H9 (cell line): ENCODE data around the gene UGT1A7. TPM values are rescaled to one million over a fixed set of nuclear protein-coding genes. Genes with fewer than 3 reads are reported as not detected.

Source experiments
- DNase-seq: peaks from one replicate; pipeline ENCODE4 v3.0.0-alpha.2; 2017
- H2AFZ ChIP-seq: one replicate; pipeline ENCODE4 v1.6.1; 2013; ENCODE audit warnings: mild to moderate bottlenecking, low read length, control low read depth, moderate library complexity
- H2AK5ac ChIP-seq: 2 replicates; pipeline ENCODE4 v1.6.1; 2013; ENCODE audit warnings: low read length, control low read depth, mixed read lengths; ENCODE audit not compliant: insufficient read length
- H2BK120ac ChIP-seq: one replicate; pipeline ENCODE4 v1.6.1; 2013; ENCODE audit warnings: low read depth, mild to moderate bottlenecking, low read length, control low read depth, inconsistent platforms; ENCODE audit not compliant: poor library complexity, severe bottlenecking
- H2BK12ac ChIP-seq: 2 replicates; pipeline ENCODE4 v1.6.1; 2013; ENCODE audit warnings: low read length, control low read depth, mixed read lengths, low read depth; ENCODE audit not compliant: insufficient read length
- H2BK15ac ChIP-seq: 2 replicates; pipeline ENCODE4 v1.6.1; 2013; ENCODE audit warnings: low read depth, low read length, control low read depth
- H2BK20ac ChIP-seq: one replicate; pipeline ENCODE4 v1.6.1; 2013; ENCODE audit warnings: low read depth, mild to moderate bottlenecking, low read length, control low read depth, inconsistent platforms; ENCODE audit not compliant: poor library complexity, severe bottlenecking
- H2BK5ac ChIP-seq: 2 replicates; pipeline ENCODE4 v1.6.1; 2013; ENCODE audit warnings: low read length, control low read depth, mixed read lengths; ENCODE audit not compliant: insufficient read length
- H3K14ac ChIP-seq: 2 replicates; pipeline ENCODE4 v1.6.1; 2013; ENCODE audit warnings: low read length, control low read depth; ENCODE audit not compliant: insufficient read depth
- H3K18ac ChIP-seq: 2 replicates; pipeline ENCODE4 v1.6.1; 2013; ENCODE audit warnings: low read depth, mild to moderate bottlenecking, mixed read lengths, low read length, control low read depth; ENCODE audit not compliant: insufficient read length
- H3K23ac ChIP-seq: 2 replicates; pipeline ENCODE4 v1.6.1; 2013; ENCODE audit warnings: low read length, control low read depth, mixed read lengths, low read depth; ENCODE audit not compliant: insufficient read length
- H3K23me2 ChIP-seq: 2 replicates; pipeline ENCODE4 v1.6.1; 2013; ENCODE audit warnings: low read depth, mild to moderate bottlenecking, mixed read lengths, low read length, control low read depth; ENCODE audit not compliant: insufficient read length, poor library complexity, severe bottlenecking
- H3K27ac ChIP-seq: 2 replicates; pipeline ENCODE4 v1.5.1; 2013; ENCODE audit warnings: low read length, control low read depth, mixed read lengths, low read depth; ENCODE audit not compliant: insufficient read length
- H3K27me3 ChIP-seq: 2 replicates; pipeline ENCODE4 v1.6.1; 2013; ENCODE audit warnings: low read length, control low read depth, inconsistent platforms; ENCODE audit not compliant: insufficient read depth
- H3K4ac ChIP-seq: 2 replicates; pipeline ENCODE4 v1.6.1; 2013; ENCODE audit warnings: low read depth, mild to moderate bottlenecking, control low read depth, inconsistent platforms, low read length, moderate library complexity
- H3K4me1 ChIP-seq: 2 replicates; pipeline ENCODE4 v1.6.1; 2013; ENCODE audit warnings: low read length, control low read depth, inconsistent platforms; ENCODE audit not compliant: insufficient read depth
- H3K4me2 ChIP-seq: 2 replicates; pipeline ENCODE4 v1.6.1; 2013; ENCODE audit warnings: low read length, control low read depth, mixed read lengths; ENCODE audit not compliant: insufficient read length, insufficient read depth
- H3K56ac ChIP-seq: 2 replicates; pipeline ENCODE4 v1.6.1; 2013; ENCODE audit warnings: low read depth, mild to moderate bottlenecking, mixed read lengths, low read length, control low read depth; ENCODE audit not compliant: insufficient read length
- H3K79me1 ChIP-seq: 2 replicates; pipeline ENCODE4 v1.6.1; 2013; ENCODE audit warnings: low read depth, mild to moderate bottlenecking, moderate library complexity, low read length, control low read depth, inconsistent platforms; ENCODE audit not compliant: insufficient read depth, poor library complexity, severe bottlenecking
- H3K79me2 ChIP-seq: 2 replicates; pipeline ENCODE4 v1.6.1; 2013; ENCODE audit warnings: low read length, control low read depth, inconsistent platforms; ENCODE audit not compliant: insufficient read depth
- H3K9ac ChIP-seq: 2 replicates; pipeline ENCODE4 v1.6.1; 2013; ENCODE audit warnings: low read length, control low read depth, mixed read lengths; ENCODE audit not compliant: insufficient read length; ENCODE audit errors: extremely low read depth
- H3K9me3 ChIP-seq: one replicate; pipeline ENCODE4 v1.6.1; 2013; ENCODE audit warnings: low read depth, low read length, inconsistent platforms; ENCODE audit not compliant: control insufficient read depth
- H3T11ph ChIP-seq: one replicate; pipeline ENCODE4 v1.6.1; 2013; ENCODE audit warnings: mild to moderate bottlenecking, low read length, control low read depth, inconsistent platforms
- H4K20me1 ChIP-seq: one replicate; pipeline ENCODE4 v1.6.1; 2013; ENCODE audit not compliant: control insufficient read depth, insufficient read length, insufficient read depth
- H4K5ac ChIP-seq: 2 replicates; pipeline ENCODE4 v1.6.1; 2013; ENCODE audit warnings: low read depth, mild to moderate bottlenecking, mixed read lengths, low read length, control low read depth; ENCODE audit not compliant: insufficient read length
- H4K8ac ChIP-seq: replicated peaks from 2 replicates; pipeline ENCODE4 v1.6.1; 2013; ENCODE audit warnings: low read length, control low read depth, mixed read lengths, low read depth; ENCODE audit not compliant: insufficient read length
- H4K91ac ChIP-seq: 2 replicates; pipeline ENCODE4 v1.6.1; 2013; ENCODE audit warnings: low read depth, mild to moderate bottlenecking, moderate library complexity, mixed read lengths, low read length, control low read depth; ENCODE audit not compliant: insufficient read length
- H3K27ac Mint-ChIP-seq, 3 experiments: 2 replicates in 2 of 3; 3 replicates in 1 of 3; pipeline ENCODE4 v1.8.0; 2020 to 2021; ENCODE audit warnings: mixed read lengths in 3 of 3, mild to moderate bottlenecking in 1 of 3, moderate library complexity in 1 of 3
- H3K27me3 Mint-ChIP-seq: 2 replicates; pipeline ENCODE4 v1.8.0; 2021; ENCODE audit warnings: low read depth, mild to moderate bottlenecking, moderate library complexity, mixed read lengths
- H3K36me3 Mint-ChIP-seq, 3 experiments: 2 replicates in 2 of 3; 3 replicates in 1 of 3; pipeline ENCODE4 v1.8.0; 2020 to 2021; ENCODE audit warnings: low read depth in 3 of 3, mixed read lengths in 3 of 3; ENCODE audit not compliant: insufficient read depth in 1 of 3
- H3K4me1 Mint-ChIP-seq, 2 experiments: 2 replicates each; pipeline ENCODE4 v1.8.0; 2020; ENCODE audit warnings: mixed read lengths in 2 of 2
- H3K4me3 Mint-ChIP-seq, 2 experiments: 2 replicates in 1 of 2; 3 replicates in 1 of 2; pipeline ENCODE4 v1.8.0; 2020 to 2021; ENCODE audit warnings: mild to moderate bottlenecking in 2 of 2, mixed read lengths in 2 of 2, moderate library complexity in 1 of 2
- H3K9me3 Mint-ChIP-seq, 2 experiments: 2 replicates in 1 of 2; 3 replicates in 1 of 2; pipeline ENCODE4 v1.8.0; 2020; ENCODE audit warnings: mild to moderate bottlenecking in 2 of 2, mixed read lengths in 2 of 2, moderate library complexity in 1 of 2
- total RNA-seq: library from RNA; stranded (reverse); gene quantifications from 2 replicates; pipeline ENCODE4 v1.2.1, GENCODE V29; 2021
- TF ChIP-seq, protein P1 (sequence below): fragments of 200-600 bp; sonication (generic); conservative IDR thresholded peaks from 3 replicates; pipeline ENCODE4 v1.8.0; 2021; ENCODE audit warnings: antibody characterized with exemption, mild to moderate bottlenecking

The UGT1A7 gene
- total RNA-seq, 1 experiment from 2014 or later: not detected

- no peaks in the 10 kb centered on the region; a peak in 2 of 5 replicates for H3K9me3 Mint-ChIP-seq
- no peak overlapping the region for H3K9ac ChIP-seq
- no peak overlapping the region for H3K23ac ChIP-seq
- no peak for DNase-seq
- no peak overlapping the region for H2BK5ac ChIP-seq
- H4K5ac ChIP-seq: no peak overlapping the region
- no peaks in the 10 kb centered on the region; the same call in 1 of the 2 replicates for H3K27me3 Mint-ChIP-seq
- no peaks in the 10 kb centered on the region for H3K9me3 ChIP-seq
- no peak overlapping the region for H2BK120ac ChIP-seq
- H3K56ac ChIP-seq: no peak overlapping the region
- H2BK15ac ChIP-seq: no peak overlapping the region
- H3K23me2 ChIP-seq: no peaks in the 10 kb centered on the region
- TF ChIP-seq, protein P1, sequence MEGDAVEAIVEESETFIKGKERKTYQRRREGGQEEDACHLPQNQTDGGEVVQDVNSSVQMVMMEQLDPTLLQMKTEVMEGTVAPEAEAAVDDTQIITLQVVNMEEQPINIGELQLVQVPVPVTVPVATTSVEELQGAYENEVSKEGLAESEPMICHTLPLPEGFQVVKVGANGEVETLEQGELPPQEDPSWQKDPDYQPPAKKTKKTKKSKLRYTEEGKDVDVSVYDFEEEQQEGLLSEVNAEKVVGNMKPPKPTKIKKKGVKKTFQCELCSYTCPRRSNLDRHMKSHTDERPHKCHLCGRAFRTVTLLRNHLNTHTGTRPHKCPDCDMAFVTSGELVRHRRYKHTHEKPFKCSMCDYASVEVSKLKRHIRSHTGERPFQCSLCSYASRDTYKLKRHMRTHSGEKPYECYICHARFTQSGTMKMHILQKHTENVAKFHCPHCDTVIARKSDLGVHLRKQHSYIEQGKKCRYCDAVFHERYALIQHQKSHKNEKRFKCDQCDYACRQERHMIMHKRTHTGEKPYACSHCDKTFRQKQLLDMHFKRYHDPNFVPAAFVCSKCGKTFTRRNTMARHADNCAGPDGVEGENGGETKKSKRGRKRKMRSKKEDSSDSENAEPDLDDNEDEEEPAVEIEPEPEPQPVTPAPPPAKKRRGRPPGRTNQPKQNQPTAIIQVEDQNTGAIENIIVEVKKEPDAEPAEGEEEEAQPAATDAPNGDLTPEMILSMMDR: no peak
- H2AFZ ChIP-seq: no peak overlapping the region
- no peak overlapping the region for H2BK12ac ChIP-seq
- no peak overlapping the region for H3T11ph ChIP-seq
- no peak overlapping the region for H3K4me3 Mint-ChIP-seq
- no peak overlapping the region for H4K8ac ChIP-seq
- peaks cover 3% of the 10 kb centered on the region; the same call in 1 of the 2 replicates for H3K4me1 ChIP-seq
- no peaks in the 10 kb centered on the region for H4K20me1 ChIP-seq
- H3K4me1 Mint-ChIP-seq: peaks cover 24 to 29% of the 10 kb centered on the region in 2 experiments
- H3K27ac ChIP-seq: no peak overlapping the region
- H3K36me3 Mint-ChIP-seq: no peaks in the 10 kb centered on the region; a peak in 1 of 7 replicates
- H2AK5ac ChIP-seq: no peak overlapping the region
- H3K79me2 ChIP-seq: no peaks in the 10 kb centered on the region
- no peak overlapping the region for H2BK20ac ChIP-seq
- H3K27me3 ChIP-seq: no peaks in the 10 kb centered on the region
- no peak overlapping the region for H3K14ac ChIP-seq
- H3K4me2 ChIP-seq: no peak overlapping the region
- H3K4ac ChIP-seq: no peak overlapping the region
- no peak overlapping the region for H3K27ac Mint-ChIP-seq
- H4K91ac ChIP-seq: no peak overlapping the region
- no peak overlapping the region for H3K18ac ChIP-seq
- no peaks in the 10 kb centered on the region for H3K79me1 ChIP-seq
Observed at GRCh38 chr2:233689031-233689430, 7.3 kb downstream of the UGT1A7 start.
